ENCODE results near the gene MMP28. TPM values are rescaled to one million over a fixed set of nuclear protein-coding genes. Genes with fewer than 3 reads are reported as not detected.

The MMP28 gene
- total RNA-seq, 2 experiments from 2014 or later = not detected

DNA sequence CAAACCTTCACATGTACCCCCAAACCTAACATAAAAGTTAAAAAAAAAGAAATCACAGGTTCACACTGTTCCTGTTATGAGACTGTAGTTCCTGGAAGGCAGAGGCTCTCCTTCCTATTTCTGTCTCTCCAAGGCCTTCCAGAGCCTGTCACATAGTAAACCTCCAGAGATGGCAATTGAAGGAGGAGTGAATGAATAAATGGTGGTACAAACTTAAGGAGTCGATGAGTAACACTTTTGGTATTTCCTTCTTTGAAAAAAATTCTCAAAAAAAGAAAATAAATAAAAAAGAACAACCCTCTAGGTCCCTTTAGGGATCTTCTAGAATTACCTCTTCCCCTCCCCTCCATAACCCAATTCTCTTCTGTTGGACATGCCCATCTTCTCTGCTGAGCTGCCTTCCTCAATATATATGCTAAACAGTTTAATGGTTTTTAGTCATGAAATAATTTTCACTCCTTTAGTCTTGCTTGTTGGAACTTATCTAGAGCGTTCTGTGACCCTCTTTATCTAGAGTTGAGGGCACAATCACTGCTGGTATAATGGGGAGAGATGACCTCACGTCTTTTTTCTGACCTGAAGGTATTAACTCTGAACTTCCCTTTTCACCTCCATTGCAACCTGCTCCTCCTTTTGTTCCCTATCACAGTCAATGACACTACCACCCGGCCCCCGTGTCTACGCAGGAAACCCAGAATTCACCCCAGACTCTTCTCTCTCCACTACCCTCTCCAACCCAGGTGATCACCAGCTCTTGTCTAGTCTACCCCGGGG, 12.1 kb upstream of the MMP28 start:
- BruUV-seq (replicated peaks) = no TSS peak
- no peak for DNase-seq (ENCODE audit: low spot score)
- H3K9me2 ChIP-seq (ENCODE audit: insufficient read depth, low read length) = no peaks in the 10 kb centered on the region
- H3K27ac ChIP-seq (ENCODE audit: low read depth, low read length, poor library complexity, severe bottlenecking) = peak overlapping the region; percentile 78
- H3K4me3 ChIP-seq (ENCODE audit: low read depth, low read length, poor library complexity, severe bottlenecking) = peak overlapping the region; percentile 91
- CTCF ChIA-PET (ENCODE audit: unreplicated experiment) = interaction anchor here (1.4 to 1.9 kb wide), 2 partner anchors 43 to 48 kb away, joined by 3 to 13 read pairs; no protein-coding TSS in a partner anchor
- peaks cover 28% of the 10 kb centered on the region for H3K4me1 ChIP-seq (ENCODE audit: insufficient read depth, low read length, poor library complexity, severe bottlenecking)
- intact Hi-C loops (cut with micrococcal nuclease; ENCODE audit: unreplicated experiment) = loop anchor here (5.0 kb wide), 1 partner anchor 220 kb away; the partner anchor contains the start of gene AP2B1
- H3K9me3 ChIP-seq (ENCODE audit: low read length) = no peaks in the 10 kb centered on the region
- H3K4me2 ChIP-seq (ENCODE audit: low read length) = peak overlapping the region; percentile 98
- peaks cover 32% of the 10 kb centered on the region for H3K79me2 ChIP-seq (ENCODE audit: insufficient read depth, low read depth, low read length)
- H3K36me3 ChIP-seq (ENCODE audit: insufficient read depth, low read length) = peaks cover 28% of the 10 kb centered on the region; the same call in 1 of the 2 replicates
- H2AFZ ChIP-seq (ENCODE audit: low read length) = peak overlapping the region; percentile 96; the same call in 1 of the 2 replicates
- TF ChIP-seq, protein P1, sequence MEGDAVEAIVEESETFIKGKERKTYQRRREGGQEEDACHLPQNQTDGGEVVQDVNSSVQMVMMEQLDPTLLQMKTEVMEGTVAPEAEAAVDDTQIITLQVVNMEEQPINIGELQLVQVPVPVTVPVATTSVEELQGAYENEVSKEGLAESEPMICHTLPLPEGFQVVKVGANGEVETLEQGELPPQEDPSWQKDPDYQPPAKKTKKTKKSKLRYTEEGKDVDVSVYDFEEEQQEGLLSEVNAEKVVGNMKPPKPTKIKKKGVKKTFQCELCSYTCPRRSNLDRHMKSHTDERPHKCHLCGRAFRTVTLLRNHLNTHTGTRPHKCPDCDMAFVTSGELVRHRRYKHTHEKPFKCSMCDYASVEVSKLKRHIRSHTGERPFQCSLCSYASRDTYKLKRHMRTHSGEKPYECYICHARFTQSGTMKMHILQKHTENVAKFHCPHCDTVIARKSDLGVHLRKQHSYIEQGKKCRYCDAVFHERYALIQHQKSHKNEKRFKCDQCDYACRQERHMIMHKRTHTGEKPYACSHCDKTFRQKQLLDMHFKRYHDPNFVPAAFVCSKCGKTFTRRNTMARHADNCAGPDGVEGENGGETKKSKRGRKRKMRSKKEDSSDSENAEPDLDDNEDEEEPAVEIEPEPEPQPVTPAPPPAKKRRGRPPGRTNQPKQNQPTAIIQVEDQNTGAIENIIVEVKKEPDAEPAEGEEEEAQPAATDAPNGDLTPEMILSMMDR (conservative IDR thresholded peaks at IDR 0.05; ENCODE audit: low read length) = no peak
- peaks cover 23% of the 10 kb centered on the region for H4K20me1 ChIP-seq (ENCODE audit: insufficient read depth, low read length)
- POLR2A ChIA-PET = interaction anchor here (0.6 to 1.9 kb wide), 4 partner anchors 10 to 229 kb away, joined by 3 to 5 read pairs (median 4); partner anchors contain the start of gene PEX12

- H2AFZ ChIP-seq (ENCODE audit: low read length) = peak overlapping the region; percentile 39; the same call in 1 of the 2 replicates
- H4K20me1 ChIP-seq (ENCODE audit: insufficient read depth, low read length) = no peaks in the 10 kb centered on the region
- no peak overlapping the region for H3K4me3 ChIP-seq (ENCODE audit: low read depth, low read length, poor library complexity, severe bottlenecking)
- BruUV-seq (replicated peaks) = no TSS peak
- no peak overlapping the region for H3K4me2 ChIP-seq (ENCODE audit: low read length)
- TF ChIP-seq EZH2phosphoT487 (IDR thresholded peaks at IDR 0.05; ENCODE audit: borderline replicate concordance, low read depth, low read length) = no peak
- TF ChIP-seq, protein P1 (conservative IDR thresholded peaks at IDR 0.05; ENCODE audit: low read length) = peak; percentile 96
- peaks cover 4% of the 10 kb centered on the region for H3K79me2 ChIP-seq (ENCODE audit: insufficient read depth, low read depth, low read length)
- no peaks in the 10 kb centered on the region for H3K36me3 ChIP-seq (ENCODE audit: insufficient read depth, low read length)
- no peaks in the 10 kb centered on the region for H3K9me2 ChIP-seq (ENCODE audit: insufficient read depth, low read length)
- ChIA-PET CTCF (ENCODE audit: unreplicated experiment) (interaction anchor here (2.8 kb wide), 1 partner anchor 41 kb away, joined by 21 read pairs; no protein-coding TSS in a partner anchor), POLR2A (interaction anchor here (0.7 to 1.1 kb wide), 3 partner anchors 42 to 215 kb away, joined by 3 to 5 read pairs (median 3); no protein-coding TSS in a partner anchor)
- peaks cover 23% of the 10 kb centered on the region for H3K4me1 ChIP-seq (ENCODE audit: insufficient read depth, low read length, poor library complexity, severe bottlenecking)
- intact Hi-C loops (cut with micrococcal nuclease; ENCODE audit: unreplicated experiment) = loop anchor here (1.0 to 5.0 kb wide), 3 partner anchors 40 to 217 kb away; partner anchors contain the start of gene AP2B1
- DNase-seq (ENCODE audit: low spot score) = peak; percentile 86
- no peaks in the 10 kb centered on the region for H3K9me3 ChIP-seq (ENCODE audit: low read length)
- H3K27ac ChIP-seq (ENCODE audit: low read depth, low read length, poor library complexity, severe bottlenecking) = no peak overlapping the region
Measured at GRCh38 chr17:35804658-35805192, 9.3 kb upstream of the MMP28 start.
